HEK293 (cell line): ENCODE data around the gene ZC3H7B.

Source experiments
- EGR2 ChIP-seq: fragments of 450-650 bp; formaldehyde crosslinking; IDR thresholded peaks from 2 replicates; pipeline ENCODE4 v1.5.1; 2016; ENCODE audit warnings: low read depth, missing biosample characterization, missing genetic modification characterization
- KLF1 ChIP-seq: fragments of 450-650 bp; formaldehyde crosslinking; IDR thresholded peaks from 2 replicates; pipeline ENCODE4 v1.5.1; 2016; ENCODE audit warnings: missing biosample characterization, missing genetic modification characterization
- KLF7 ChIP-seq: fragments of 450-650 bp; formaldehyde crosslinking; IDR thresholded peaks from 2 replicates; pipeline ENCODE4 v1.5.1; 2016; ENCODE audit warnings: missing biosample characterization, missing genetic modification characterization, borderline replicate concordance
- MEIS1 ChIP-seq: sonication (generic); formaldehyde crosslinking; IDR thresholded peaks from 2 replicates; pipeline ENCODE4 v1.8.1; 2022; ENCODE audit warnings: missing genetic modification reagents, mild to moderate bottlenecking, borderline replicate concordance
- PRDM1 ChIP-seq: fragments of 450-650 bp; formaldehyde crosslinking; IDR thresholded peaks from 2 replicates; pipeline ENCODE4; 2016; ENCODE audit warnings: missing biosample characterization, missing genetic modification characterization
- SP3 ChIP-seq: fragments of 450-650 bp; formaldehyde crosslinking; IDR thresholded peaks from 2 replicates; pipeline ENCODE4 v1.5.1; 2016; ENCODE audit warnings: missing biosample characterization, missing genetic modification characterization
- ZBTB7A ChIP-seq: fragments of 450-650 bp; formaldehyde crosslinking; IDR thresholded peaks from 2 replicates; pipeline ENCODE4 v1.5.1; 2016; ENCODE audit warnings: low read depth, missing biosample characterization, missing genetic modification characterization
- ZEB2 ChIP-seq: fragments of 450-650 bp; formaldehyde crosslinking; IDR thresholded peaks from 2 replicates; pipeline ENCODE4 v1.5.1; 2016; ENCODE audit warnings: missing biosample characterization, missing genetic modification characterization
- ZNF248 ChIP-seq: fragments of 450-650 bp; formaldehyde crosslinking; IDR thresholded peaks from 2 replicates; pipeline ENCODE4 v1.5.1; 2017; ENCODE audit warnings: missing biosample characterization, missing genetic modification characterization
- ZNF324 ChIP-seq: fragments of 450-650 bp; formaldehyde crosslinking; IDR thresholded peaks from 2 replicates; pipeline ENCODE4 v1.5.1; 2016; ENCODE audit warnings: missing biosample characterization, missing genetic modification characterization
- ZNF335 ChIP-seq: fragments of 450-650 bp; formaldehyde crosslinking; conservative IDR thresholded peaks from 2 replicates; pipeline ENCODE4 v1.5.1; 2016; ENCODE audit warnings: missing biosample characterization, missing genetic modification characterization
- ZNF366 ChIP-seq: fragments of 450-650 bp; formaldehyde crosslinking; conservative IDR thresholded peaks from 2 replicates; pipeline ENCODE4 v1.5.1; 2016; ENCODE audit warnings: missing biosample characterization, missing genetic modification characterization
- ZNF391 ChIP-seq: fragments of 450-650 bp; formaldehyde crosslinking; IDR thresholded peaks from 2 replicates; pipeline ENCODE4 v1.5.1; 2016; ENCODE audit warnings: low read depth, missing biosample characterization, missing genetic modification characterization, borderline replicate concordance
- ZNF473 ChIP-seq: fragments of 450-650 bp; formaldehyde crosslinking; IDR thresholded peaks from 2 replicates; pipeline ENCODE4 v1.5.1; 2017; ENCODE audit warnings: missing biosample characterization, missing genetic modification characterization
- ZNF48 ChIP-seq: fragments of 450-650 bp; formaldehyde crosslinking; IDR thresholded peaks from 2 replicates; pipeline ENCODE4 v1.5.1; 2016; ENCODE audit warnings: missing biosample characterization, missing genetic modification characterization
- ZNF510 ChIP-seq: fragments of 450-650 bp; formaldehyde crosslinking; IDR thresholded peaks from 2 replicates; pipeline ENCODE4 v1.5.1; 2018; ENCODE audit warnings: mild to moderate bottlenecking, missing genetic modification characterization, missing biosample characterization; ENCODE audit not compliant: insufficient replicate concordance
- ZNF626 ChIP-seq: fragments of 450-650 bp; sonication (Bioruptor Pico); formaldehyde crosslinking; IDR thresholded peaks from 2 replicates; pipeline ENCODE4 v1.5.1; 2018; ENCODE audit warnings: missing biosample characterization, missing genetic modification characterization, inconsistent platforms
- ZNF629 ChIP-seq: fragments of 450-650 bp; formaldehyde crosslinking; IDR thresholded peaks from 2 replicates; pipeline ENCODE4 v1.5.1; 2017; ENCODE audit warnings: missing biosample characterization, missing genetic modification characterization
- ZNF707 ChIP-seq: fragments of 450-650 bp; formaldehyde crosslinking; IDR thresholded peaks from 2 replicates; pipeline ENCODE4 v1.5.1; 2016; ENCODE audit warnings: missing biosample characterization, missing genetic modification characterization
- ZSCAN30 ChIP-seq: fragments of 450-650 bp; IDR thresholded peaks from 2 replicates; pipeline ENCODE4 v1.5.1; 2018; ENCODE audit warnings: missing biosample characterization, mild to moderate bottlenecking, missing genetic modification characterization, moderate library complexity
- TF ChIP-seq, protein P1 (sequence below): fragments of 450-650 bp; formaldehyde crosslinking; IDR thresholded peaks from 2 replicates; pipeline ENCODE4 v1.5.1; 2016; ENCODE audit warnings: missing biosample characterization, missing genetic modification characterization
- TF ChIP-seq, protein P2 (sequence below): fragments of 450-650 bp; formaldehyde crosslinking; IDR thresholded peaks from 2 replicates; pipeline ENCODE4 v1.5.1; 2016; ENCODE audit warnings: missing biosample characterization, missing genetic modification characterization, borderline replicate concordance
- TF ChIP-seq, protein P3 (sequence below): fragments of 450-650 bp; formaldehyde crosslinking; IDR thresholded peaks from 2 replicates; pipeline ENCODE4 v1.5.1; 2017; ENCODE audit warnings: missing biosample characterization, missing genetic modification characterization
- TF ChIP-seq, protein P4 (sequence below): fragments of 450-650 bp; formaldehyde crosslinking; IDR thresholded peaks from 2 replicates; pipeline ENCODE4 v1.5.1; 2016; ENCODE audit warnings: missing biosample characterization, missing genetic modification characterization
- TF ChIP-seq, protein P5 (sequence below): fragments of 450-650 bp; formaldehyde crosslinking; IDR thresholded peaks from 2 replicates; pipeline ENCODE4 v1.5.1; 2016; ENCODE audit warnings: missing biosample characterization, missing genetic modification characterization
- TF ChIP-seq, protein P6 (sequence below): fragments of 450-650 bp; formaldehyde crosslinking; IDR thresholded peaks from 2 replicates; pipeline ENCODE4 v1.5.0; 2017; ENCODE audit warnings: missing biosample characterization, missing genetic modification characterization, borderline replicate concordance

The ZC3H7B gene

DNA sequence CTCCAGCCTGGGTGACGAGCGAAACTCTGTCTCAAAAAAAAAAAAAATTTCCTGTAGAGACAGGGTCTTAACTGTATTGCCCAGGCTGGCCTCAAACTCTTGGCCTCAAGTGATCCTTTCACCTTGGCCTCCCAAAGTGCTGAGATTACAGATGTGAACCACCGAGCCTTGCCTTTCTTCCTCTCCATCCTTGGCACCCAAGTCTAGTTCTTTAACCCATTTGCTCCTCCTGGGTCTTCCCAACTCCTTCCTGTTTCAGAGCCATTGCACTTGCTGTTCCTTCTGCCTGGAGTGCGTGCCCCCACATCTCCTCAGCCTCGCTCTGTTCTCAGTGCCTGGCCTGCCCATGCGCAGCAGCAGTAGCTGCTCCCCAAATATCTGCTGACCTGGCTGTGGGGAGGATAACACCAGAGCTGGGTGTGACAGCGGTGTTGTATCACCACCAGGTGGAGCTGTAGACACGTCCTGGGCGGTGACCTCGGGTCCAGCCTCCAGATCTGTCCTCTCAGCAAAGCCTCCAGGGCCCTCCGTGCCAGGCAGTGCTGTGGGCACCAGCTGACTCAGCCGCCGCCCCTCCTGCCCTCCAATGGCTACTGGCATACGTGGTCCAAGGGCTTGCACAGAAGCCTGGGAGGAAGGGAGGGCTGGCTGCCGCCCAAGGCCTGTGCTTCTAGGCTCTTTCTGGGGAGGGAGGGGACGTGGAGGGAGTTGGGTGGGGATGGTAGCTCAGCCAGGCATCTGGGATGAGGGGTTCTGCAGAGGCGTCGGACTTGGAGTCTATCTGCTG lies 102.4 kb downstream of the ZC3H7B start (continued):
- no peak for TF ChIP-seq MEIS1
- TF ChIP-seq, protein P1, sequence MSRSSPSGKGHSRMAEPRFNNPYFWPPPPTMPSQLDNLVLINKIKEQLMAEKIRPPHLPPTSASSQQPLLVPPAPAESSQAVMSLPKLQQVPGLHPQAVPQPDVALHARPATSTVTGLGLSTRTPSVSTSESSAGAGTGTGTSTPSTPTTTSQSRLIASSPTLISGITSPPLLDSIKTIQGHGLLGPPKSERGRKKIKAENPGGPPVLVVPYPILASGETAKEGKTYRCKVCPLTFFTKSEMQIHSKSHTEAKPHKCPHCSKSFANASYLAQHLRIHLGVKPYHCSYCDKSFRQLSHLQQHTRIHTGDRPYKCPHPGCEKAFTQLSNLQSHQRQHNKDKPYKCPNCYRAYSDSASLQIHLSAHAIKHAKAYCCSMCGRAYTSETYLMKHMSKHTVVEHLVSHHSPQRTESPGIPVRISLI (tag by site-specific recombination) = no peak
- TF ChIP-seq, protein P2, sequence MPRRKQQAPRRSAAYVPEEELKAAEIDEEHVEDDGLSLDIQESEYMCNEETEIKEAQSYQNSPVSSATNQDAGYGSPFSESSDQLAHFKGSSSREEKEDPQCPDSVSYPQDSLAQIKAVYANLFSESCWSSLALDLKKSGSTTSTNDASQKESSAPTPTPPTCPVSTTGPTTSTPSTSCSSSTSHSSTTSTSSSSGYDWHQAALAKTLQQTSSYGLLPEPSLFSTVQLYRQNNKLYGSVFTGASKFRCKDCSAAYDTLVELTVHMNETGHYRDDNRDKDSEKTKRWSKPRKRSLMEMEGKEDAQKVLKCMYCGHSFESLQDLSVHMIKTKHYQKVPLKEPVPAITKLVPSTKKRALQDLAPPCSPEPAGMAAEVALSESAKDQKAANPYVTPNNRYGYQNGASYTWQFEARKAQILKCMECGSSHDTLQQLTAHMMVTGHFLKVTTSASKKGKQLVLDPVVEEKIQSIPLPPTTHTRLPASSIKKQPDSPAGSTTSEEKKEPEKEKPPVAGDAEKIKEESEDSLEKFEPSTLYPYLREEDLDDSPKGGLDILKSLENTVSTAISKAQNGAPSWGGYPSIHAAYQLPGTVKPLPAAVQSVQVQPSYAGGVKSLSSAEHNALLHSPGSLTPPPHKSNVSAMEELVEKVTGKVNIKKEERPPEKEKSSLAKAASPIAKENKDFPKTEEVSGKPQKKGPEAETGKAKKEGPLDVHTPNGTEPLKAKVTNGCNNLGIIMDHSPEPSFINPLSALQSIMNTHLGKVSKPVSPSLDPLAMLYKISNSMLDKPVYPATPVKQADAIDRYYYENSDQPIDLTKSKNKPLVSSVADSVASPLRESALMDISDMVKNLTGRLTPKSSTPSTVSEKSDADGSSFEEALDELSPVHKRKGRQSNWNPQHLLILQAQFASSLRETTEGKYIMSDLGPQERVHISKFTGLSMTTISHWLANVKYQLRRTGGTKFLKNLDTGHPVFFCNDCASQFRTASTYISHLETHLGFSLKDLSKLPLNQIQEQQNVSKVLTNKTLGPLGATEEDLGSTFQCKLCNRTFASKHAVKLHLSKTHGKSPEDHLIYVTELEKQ (tag by site-specific recombination) = no peak
- peak; percentile 35; the same call in 1 of the 2 replicates for TF ChIP-seq KLF7
- TF ChIP-seq ZNF707 = no peak
- no peak for TF ChIP-seq ZNF248 (tag by site-specific recombination)
- no peak for TF ChIP-seq ZNF366 (tag by site-specific recombination)
- TF ChIP-seq ZNF629 = peak; percentile 29; the same call in 1 of the 2 replicates
- TF ChIP-seq ZNF324 (tag by site-specific recombination) = peak; percentile 54; the same call in 1 of the 2 replicates
- TF ChIP-seq ZNF473 (tag by site-specific recombination) = no peak
- TF ChIP-seq ZSCAN30 (tag by site-specific recombination) = no peak
- TF ChIP-seq PRDM1 = no peak
- peak; percentile 97 for TF ChIP-seq ZNF335 (tag by site-specific recombination)
- no peak for TF ChIP-seq ZNF626
- TF ChIP-seq ZBTB7A = peak; percentile 66; the same call in 1 of the 2 replicates
- TF ChIP-seq, protein P3, sequence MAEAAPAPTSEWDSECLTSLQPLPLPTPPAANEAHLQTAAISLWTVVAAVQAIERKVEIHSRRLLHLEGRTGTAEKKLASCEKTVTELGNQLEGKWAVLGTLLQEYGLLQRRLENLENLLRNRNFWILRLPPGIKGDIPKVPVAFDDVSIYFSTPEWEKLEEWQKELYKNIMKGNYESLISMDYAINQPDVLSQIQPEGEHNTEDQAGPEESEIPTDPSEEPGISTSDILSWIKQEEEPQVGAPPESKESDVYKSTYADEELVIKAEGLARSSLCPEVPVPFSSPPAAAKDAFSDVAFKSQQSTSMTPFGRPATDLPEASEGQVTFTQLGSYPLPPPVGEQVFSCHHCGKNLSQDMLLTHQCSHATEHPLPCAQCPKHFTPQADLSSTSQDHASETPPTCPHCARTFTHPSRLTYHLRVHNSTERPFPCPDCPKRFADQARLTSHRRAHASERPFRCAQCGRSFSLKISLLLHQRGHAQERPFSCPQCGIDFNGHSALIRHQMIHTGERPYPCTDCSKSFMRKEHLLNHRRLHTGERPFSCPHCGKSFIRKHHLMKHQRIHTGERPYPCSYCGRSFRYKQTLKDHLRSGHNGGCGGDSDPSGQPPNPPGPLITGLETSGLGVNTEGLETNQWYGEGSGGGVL (tag by site-specific recombination) = 0 out of 2 replicates have a peak, but pooled peaks have one; percentile 28
- no peak for TF ChIP-seq ZNF510 (tag by site-specific recombination)
- TF ChIP-seq KLF1 (tag by site-specific recombination) = peak; percentile 73; the same call in 1 of the 2 replicates
- TF ChIP-seq, protein P4, sequence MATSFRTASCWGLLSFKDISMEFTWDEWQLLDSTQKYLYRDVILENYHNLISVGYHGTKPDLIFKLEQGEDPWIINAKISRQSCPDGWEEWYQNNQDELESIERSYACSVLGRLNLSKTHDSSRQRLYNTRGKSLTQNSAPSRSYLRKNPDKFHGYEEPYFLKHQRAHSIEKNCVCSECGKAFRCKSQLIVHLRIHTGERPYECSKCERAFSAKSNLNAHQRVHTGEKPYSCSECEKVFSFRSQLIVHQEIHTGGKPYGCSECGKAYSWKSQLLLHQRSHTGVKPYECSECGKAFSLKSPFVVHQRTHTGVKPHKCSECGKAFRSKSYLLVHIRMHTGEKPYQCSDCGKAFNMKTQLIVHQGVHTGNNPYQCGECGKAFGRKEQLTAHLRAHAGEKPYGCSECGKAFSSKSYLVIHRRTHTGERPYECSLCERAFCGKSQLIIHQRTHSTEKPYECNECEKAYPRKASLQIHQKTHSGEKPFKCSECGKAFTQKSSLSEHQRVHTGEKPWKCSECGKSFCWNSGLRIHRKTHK = no peak
- no peak for TF ChIP-seq SP3 (tag by site-specific recombination)
- TF ChIP-seq ZNF48 (tag by site-specific recombination) = no peak
- TF ChIP-seq, protein P5, sequence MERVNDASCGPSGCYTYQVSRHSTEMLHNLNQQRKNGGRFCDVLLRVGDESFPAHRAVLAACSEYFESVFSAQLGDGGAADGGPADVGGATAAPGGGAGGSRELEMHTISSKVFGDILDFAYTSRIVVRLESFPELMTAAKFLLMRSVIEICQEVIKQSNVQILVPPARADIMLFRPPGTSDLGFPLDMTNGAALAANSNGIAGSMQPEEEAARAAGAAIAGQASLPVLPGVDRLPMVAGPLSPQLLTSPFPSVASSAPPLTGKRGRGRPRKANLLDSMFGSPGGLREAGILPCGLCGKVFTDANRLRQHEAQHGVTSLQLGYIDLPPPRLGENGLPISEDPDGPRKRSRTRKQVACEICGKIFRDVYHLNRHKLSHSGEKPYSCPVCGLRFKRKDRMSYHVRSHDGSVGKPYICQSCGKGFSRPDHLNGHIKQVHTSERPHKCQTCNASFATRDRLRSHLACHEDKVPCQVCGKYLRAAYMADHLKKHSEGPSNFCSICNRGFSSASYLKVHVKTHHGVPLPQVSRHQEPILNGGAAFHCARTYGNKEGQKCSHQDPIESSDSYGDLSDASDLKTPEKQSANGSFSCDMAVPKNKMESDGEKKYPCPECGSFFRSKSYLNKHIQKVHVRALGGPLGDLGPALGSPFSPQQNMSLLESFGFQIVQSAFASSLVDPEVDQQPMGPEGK (tag by site-specific recombination) = peak; percentile 57
- TF ChIP-seq ZEB2 (tag by site-specific recombination) = 0 out of 2 replicates have a peak, but pooled peaks have one; percentile 29
- TF ChIP-seq EGR2 (tag by site-specific recombination) = peak; percentile 7; the same call in 1 of the 2 replicates
- TF ChIP-seq, protein P6, sequence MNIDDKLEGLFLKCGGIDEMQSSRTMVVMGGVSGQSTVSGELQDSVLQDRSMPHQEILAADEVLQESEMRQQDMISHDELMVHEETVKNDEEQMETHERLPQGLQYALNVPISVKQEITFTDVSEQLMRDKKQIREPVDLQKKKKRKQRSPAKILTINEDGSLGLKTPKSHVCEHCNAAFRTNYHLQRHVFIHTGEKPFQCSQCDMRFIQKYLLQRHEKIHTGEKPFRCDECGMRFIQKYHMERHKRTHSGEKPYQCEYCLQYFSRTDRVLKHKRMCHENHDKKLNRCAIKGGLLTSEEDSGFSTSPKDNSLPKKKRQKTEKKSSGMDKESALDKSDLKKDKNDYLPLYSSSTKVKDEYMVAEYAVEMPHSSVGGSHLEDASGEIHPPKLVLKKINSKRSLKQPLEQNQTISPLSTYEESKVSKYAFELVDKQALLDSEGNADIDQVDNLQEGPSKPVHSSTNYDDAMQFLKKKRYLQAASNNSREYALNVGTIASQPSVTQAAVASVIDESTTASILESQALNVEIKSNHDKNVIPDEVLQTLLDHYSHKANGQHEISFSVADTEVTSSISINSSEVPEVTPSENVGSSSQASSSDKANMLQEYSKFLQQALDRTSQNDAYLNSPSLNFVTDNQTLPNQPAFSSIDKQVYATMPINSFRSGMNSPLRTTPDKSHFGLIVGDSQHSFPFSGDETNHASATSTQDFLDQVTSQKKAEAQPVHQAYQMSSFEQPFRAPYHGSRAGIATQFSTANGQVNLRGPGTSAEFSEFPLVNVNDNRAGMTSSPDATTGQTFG (tag by site-specific recombination) = no peak
- peak; percentile 73; the same call in 1 of the 2 replicates for TF ChIP-seq ZNF391 (tag by site-specific recombination)
